Lower lobe of right lung (tissue), 2 donors: ENCODE measurements around the gene CNTN4. TPM values are rescaled to one million over a fixed set of nuclear protein-coding genes. Genes with fewer than 3 reads are reported as not detected.
A peak's percentile ranks its signal among the peaks of the same experiment; 100 is the strongest.

Experiments
- ATAC-seq, 2 donors: fragments of 200-7000 bp; cut with Tn5 transposase; one replicate each; pipeline ENCODE4 v1.9.1; 2020 to 2022; ENCODE audit warnings: mild to moderate bottlenecking in 2 of 2, moderate library complexity in 2 of 2
- DNase-seq: peaks from one replicate; pipeline ENCODE4 v3.0.0-alpha.2; 2020
- H3K27ac ChIP-seq: fragments of 200-600 bp; one replicate; pipeline ENCODE4 v1.8.0; 2022
- H3K27me3 ChIP-seq: fragments of 200-600 bp; one replicate; pipeline ENCODE4 v1.8.0; 2022; ENCODE audit warnings: low read depth
- H3K36me3 ChIP-seq: fragments of 200-600 bp; one replicate; pipeline ENCODE4 v1.8.0; 2022; ENCODE audit warnings: mild to moderate bottlenecking
- H3K4me1 ChIP-seq: fragments of 200-600 bp; one replicate; pipeline ENCODE4 v1.8.0; 2022
- H3K4me3 ChIP-seq: fragments of 200-600 bp; one replicate; pipeline ENCODE4 v1.8.0; 2022; ENCODE audit warnings: mild to moderate bottlenecking
- H3K9me3 ChIP-seq: fragments of 200-600 bp; one replicate; pipeline ENCODE4 v1.8.0; 2022
- intact Hi-C: fragments of 100-400 bp; cut with DNase I; formaldehyde crosslinking; loops from one replicate; pipeline ENCODE4 v1.11.0; 2022
- total RNA-seq: library from RNA; stranded (reverse); fragmentation: NEBNext Ultra II Directional; extraction: Animal tissue kit (Norgen Biotek cat#: 25700); gene quantifications from one replicate; pipeline ENCODE4 v1.2.1, GENCODE V29; 2021
- TF ChIP-seq, protein P1 (sequence below): fragments of 200-600 bp; IDR thresholded peaks from one replicate; pipeline ENCODE4 v1.8.0; 2022; ENCODE audit warnings: antibody characterized with exemption, mild to moderate bottlenecking
- donor health status: DM: no; HTN: yes; CAD: no; lungs with severe emphysema.

The CNTN4 gene
- total RNA-seq, 1 donor from 2014 or later, result 10.4 TPM

DNA sequence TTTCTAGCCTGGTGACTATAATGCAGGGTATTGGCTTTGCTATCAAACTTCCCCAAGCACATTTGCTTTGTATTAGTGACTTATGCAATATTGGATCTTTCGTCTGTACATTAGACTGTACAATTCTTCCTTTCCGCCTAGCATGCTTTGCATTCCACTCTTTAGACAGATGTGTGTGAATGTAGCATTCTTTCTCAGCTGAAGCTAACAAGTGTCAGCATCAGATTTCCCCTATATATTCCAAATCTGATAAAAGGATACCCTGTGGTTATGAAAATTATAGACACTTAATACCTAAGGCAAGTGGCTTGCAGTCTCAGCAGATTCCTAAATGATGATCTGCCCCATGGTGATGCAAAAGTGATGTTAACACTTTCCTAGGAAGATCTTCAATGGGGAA is 360.1 kb downstream of the CNTN4 start:
- Histone ChIP-seq H3K36me3 (no peaks in the 10 kb centered on the region), H3K27me3 (no peaks in the 10 kb centered on the region), H3K27ac (no peak overlapping the region), H3K9me3 (no peaks in the 10 kb centered on the region), H3K4me1 (no peaks in the 10 kb centered on the region), H3K4me3 (no peak overlapping the region)
- no peak for ATAC-seq
- intact Hi-C loops, result no loop called here
- TF ChIP-seq, protein P1, sequence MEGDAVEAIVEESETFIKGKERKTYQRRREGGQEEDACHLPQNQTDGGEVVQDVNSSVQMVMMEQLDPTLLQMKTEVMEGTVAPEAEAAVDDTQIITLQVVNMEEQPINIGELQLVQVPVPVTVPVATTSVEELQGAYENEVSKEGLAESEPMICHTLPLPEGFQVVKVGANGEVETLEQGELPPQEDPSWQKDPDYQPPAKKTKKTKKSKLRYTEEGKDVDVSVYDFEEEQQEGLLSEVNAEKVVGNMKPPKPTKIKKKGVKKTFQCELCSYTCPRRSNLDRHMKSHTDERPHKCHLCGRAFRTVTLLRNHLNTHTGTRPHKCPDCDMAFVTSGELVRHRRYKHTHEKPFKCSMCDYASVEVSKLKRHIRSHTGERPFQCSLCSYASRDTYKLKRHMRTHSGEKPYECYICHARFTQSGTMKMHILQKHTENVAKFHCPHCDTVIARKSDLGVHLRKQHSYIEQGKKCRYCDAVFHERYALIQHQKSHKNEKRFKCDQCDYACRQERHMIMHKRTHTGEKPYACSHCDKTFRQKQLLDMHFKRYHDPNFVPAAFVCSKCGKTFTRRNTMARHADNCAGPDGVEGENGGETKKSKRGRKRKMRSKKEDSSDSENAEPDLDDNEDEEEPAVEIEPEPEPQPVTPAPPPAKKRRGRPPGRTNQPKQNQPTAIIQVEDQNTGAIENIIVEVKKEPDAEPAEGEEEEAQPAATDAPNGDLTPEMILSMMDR, result no peak
- DNase-seq, result no peak

GRCh38 chr3:2465842-2466241 is 367.2 kb downstream of the CNTN4 start:
- Histone ChIP-seq H3K27ac (no peak overlapping the region), H3K4me1 (no peaks in the 10 kb centered on the region), H3K27me3 (no peaks in the 10 kb centered on the region), H3K9me3 (no peaks in the 10 kb centered on the region), H3K36me3 (no peaks in the 10 kb centered on the region), H3K4me3 (no peak overlapping the region)
- TF ChIP-seq, protein P1, result no peak
- DNase-seq, result no peak
- no peak for ATAC-seq
- intact Hi-C loops, result no loop called here

GRCh38 chr3:2468816-2469215 is 370.1 kb downstream of the CNTN4 start:
- H3K9me3 ChIP-seq, result no peaks in the 10 kb centered on the region

DNA sequence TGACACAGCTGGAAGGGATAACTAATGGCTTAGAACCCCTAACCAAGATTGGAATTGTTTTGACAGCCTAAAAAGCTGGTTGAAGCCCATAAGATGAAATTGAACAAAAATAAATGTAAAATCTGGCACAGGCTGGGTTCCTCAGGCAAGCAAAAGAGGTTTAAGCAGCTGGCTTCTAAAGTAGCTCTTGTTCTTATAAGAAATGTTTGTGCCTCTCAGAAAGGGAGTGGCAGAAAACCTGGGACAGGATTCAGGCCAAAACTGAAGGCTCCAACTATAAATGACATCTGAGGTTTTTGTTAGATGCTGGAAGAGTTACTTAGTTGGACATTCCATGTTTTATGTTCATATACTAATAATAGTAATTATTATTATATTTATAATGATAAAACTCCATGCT is 378.3 kb downstream of the CNTN4 start:
- Histone ChIP-seq H3K36me3 (no peaks in the 10 kb centered on the region), H3K9me3 (no peaks in the 10 kb centered on the region), H3K27ac (no peak overlapping the region), H3K4me1 (peaks cover 6% of the 10 kb centered on the region), H3K27me3 (no peaks in the 10 kb centered on the region), H3K4me3 (no peak overlapping the region)
- TF ChIP-seq, protein P1, result no peak
- DNase-seq, result no peak
- ATAC-seq, result peak; percentile 72 to 87
- intact Hi-C loops, result no loop called here

More at GRCh38 chr3:2468816-2469215, 370.1 kb downstream of the CNTN4 start:
- intact Hi-C loops, result no loop called here
- DNase-seq (no peak), ATAC-seq (no peak)
- TF ChIP-seq, protein P1, result no peak
- Histone ChIP-seq H3K27ac (no peak overlapping the region), H3K4me1 (no peaks in the 10 kb centered on the region), H3K27me3 (no peaks in the 10 kb centered on the region), H3K4me3 (no peak overlapping the region), H3K36me3 (no peaks in the 10 kb centered on the region)

DNA sequence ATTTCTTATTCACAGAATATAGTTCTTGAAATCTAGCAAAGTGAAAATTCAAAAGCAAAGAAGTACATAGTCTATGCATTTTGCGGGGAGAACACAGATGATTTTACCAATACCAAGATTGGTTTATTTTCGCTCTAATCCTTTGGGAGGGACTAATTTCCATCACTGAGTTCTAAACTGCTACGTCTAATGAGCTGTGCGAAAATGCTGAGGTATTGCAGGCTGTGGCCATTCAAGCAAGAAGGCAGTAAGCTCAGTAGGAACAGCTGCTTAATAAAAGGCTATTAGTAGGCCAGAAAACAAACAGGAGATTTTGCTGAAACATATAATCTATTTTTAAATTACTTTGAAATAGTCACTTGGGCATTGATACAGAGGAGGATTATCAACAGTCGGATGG is 379.0 kb downstream of the CNTN4 start:
- intact Hi-C loops, result no loop called here
- no peak overlapping the region for H3K27ac ChIP-seq
- DNase-seq, result no peak

More for the DNA sequence above, 379.0 kb downstream of the CNTN4 start:
- TF ChIP-seq, protein P1, result no peak
- Histone ChIP-seq H3K4me1 (peaks cover 6% of the 10 kb centered on the region), H3K4me3 (no peak overlapping the region), H3K9me3 (no peaks in the 10 kb centered on the region), H3K27me3 (no peaks in the 10 kb centered on the region), H3K36me3 (no peaks in the 10 kb centered on the region)
- no peak for ATAC-seq
